Endothelial cell of umbilical vein (primary cell): Measurements from ENCODE around the gene LAMTOR2. TPM values are rescaled to one million over a fixed set of nuclear protein-coding genes. Genes with fewer than 3 reads are reported as not detected.

Source experiments
- BruUV-seq: library from RNA; stranded (reverse); fragments of 400-500 nt; replicated peaks from 2 replicates; lab custom pipeline; 2021; lab: Mats Ljungman, UMichigan
- CTCF ChIA-PET: fragments of 300-600, 350-600 bp; sonication (Branson Sonifier 250); formaldehyde crosslinking; loops from one replicate; lab custom pipeline; 2021; ENCODE audit warnings: antibody characterized with exemption, inconsistent platforms; lab: Charles Lee
- POLR2A ChIA-PET: fragments of 300-600, 350-600 bp; sonication (Branson Sonifier 250); formaldehyde crosslinking; loops from one replicate; lab custom pipeline; 2021; ENCODE audit warnings: antibody characterized with exemption, inconsistent platforms; lab: Charles Lee
- DNase-seq: peaks from one replicate; pipeline ENCODE4 v3.0.0-alpha.2; 2011; ENCODE audit warnings: low read depth, low spot score
- FAIRE-seq: peaks from 2 replicates; lab custom pipeline; 2011; peaks lifted over from hg19 to GRCh38; lab: Jason Lieb, UNC
- H2AFZ ChIP-seq: 2 replicates; pipeline ENCODE4 v1.6.0; 2012; ENCODE audit warnings: low read depth, low read length, control low read depth, inconsistent platforms
- H3K27ac ChIP-seq: 2 replicates; pipeline ENCODE4 v1.5.1; 2011; ENCODE audit warnings: low read depth, mild to moderate bottlenecking, control low read depth, low read length, moderate library complexity; ENCODE audit not compliant: insufficient read depth
- H3K27me3 ChIP-seq, 2 experiments: 2 replicates each; pipeline versions ENCODE4 v1.6.0 to v1.6.1; 2011; ENCODE audit warnings: low read length in 2 of 2, mixed read lengths in 1 of 2; ENCODE audit not compliant: control insufficient read depth in 2 of 2, insufficient read depth in 2 of 2
- H3K36me3 ChIP-seq, 2 experiments: 2 replicates in 1 of 2; 3 replicates in 1 of 2; pipeline ENCODE4 v1.5.1; 2011; ENCODE audit warnings: low read length in 2 of 2, mild to moderate bottlenecking in 1 of 2, moderate library complexity in 1 of 2; ENCODE audit not compliant: control insufficient read depth in 2 of 2, insufficient read depth in 2 of 2; ENCODE audit errors: extremely low read depth in 1 of 2
- H3K4me1 ChIP-seq: 3 replicates; pipeline ENCODE4 v1.5.1; 2011; ENCODE audit warnings: mild to moderate bottlenecking, low read length; ENCODE audit not compliant: control insufficient read depth, insufficient read depth; ENCODE audit errors: extremely low read depth
- H3K4me2 ChIP-seq: 2 replicates; pipeline ENCODE4 v1.6.1; 2011; ENCODE audit warnings: low read length, control low read depth, mixed read lengths; ENCODE audit not compliant: insufficient read depth
- H3K4me3 ChIP-seq, 3 experiments: fragments of 200-600 bp in 1 of 3; sonication (generic), shearing (Covaris generic) in 1 of 3; replicated peaks in 1 of 3; 2 replicates each; pipeline ENCODE4 v1.5.1; 2011 to 2016; ENCODE audit warnings: control low read depth in 3 of 3, low read length in 3 of 3, mild to moderate bottlenecking in 2 of 3, inconsistent platforms in 1 of 3, low read depth in 1 of 3, moderate library complexity in 1 of 3; ENCODE audit not compliant: insufficient read depth in 1 of 3
- H3K79me2 ChIP-seq: 2 replicates; pipeline ENCODE4 v1.6.0; 2012; ENCODE audit warnings: low read length, inconsistent platforms; ENCODE audit not compliant: control insufficient read depth, insufficient read depth
- H3K9ac ChIP-seq: replicated peaks from 2 replicates; pipeline ENCODE3; 2011; ENCODE audit warnings: low read length, control low read depth; ENCODE audit not compliant: insufficient read depth; ENCODE audit errors: extremely low read depth
- H3K9me1 ChIP-seq: replicated peaks from 3 replicates; pipeline ENCODE4 v1.6.0; 2011; ENCODE audit warnings: mild to moderate bottlenecking, low read length; ENCODE audit not compliant: control insufficient read depth, insufficient read depth; ENCODE audit errors: extremely low read depth
- H3K9me3 ChIP-seq: replicated peaks from 2 replicates; pipeline ENCODE4 v1.5.1; 2012; ENCODE audit warnings: low read length, inconsistent platforms; ENCODE audit not compliant: control insufficient read depth, insufficient read depth
- H4K20me1 ChIP-seq: replicated peaks from 2 replicates; pipeline ENCODE3; 2011; ENCODE audit warnings: mild to moderate bottlenecking, low read length; ENCODE audit not compliant: control insufficient read depth, insufficient read depth; ENCODE audit errors: extremely low read depth
- EZH2 ChIP-seq: IDR thresholded peaks from 2 replicates; pipeline ENCODE4 v1.6.1; 2012; ENCODE audit warnings: borderline replicate concordance, low read depth, mild to moderate bottlenecking, moderate library complexity, low read length, inconsistent platforms; ENCODE audit not compliant: severe bottlenecking
- FOS ChIP-seq: IDR thresholded peaks from 2 replicates; pipeline ENCODE4 v1.6.1; 2011; ENCODE audit warnings: mild to moderate bottlenecking, low read length, moderate library complexity, borderline replicate concordance; ENCODE audit not compliant: insufficient read depth
- GATA2 ChIP-seq: IDR thresholded peaks from 2 replicates; pipeline ENCODE4 v1.7.0; 2011; ENCODE audit warnings: low read depth, mild to moderate bottlenecking, moderate library complexity, mixed read lengths, low read length; ENCODE audit not compliant: insufficient read length, insufficient read depth
- JUN ChIP-seq: IDR thresholded peaks from 2 replicates; pipeline ENCODE4 v1.6.1; 2011; ENCODE audit warnings: borderline replicate concordance, low read depth; ENCODE audit not compliant: insufficient read length, insufficient read depth
- MYC ChIP-seq: IDR thresholded peaks from one replicate; pipeline ENCODE4 v1.6.1; 2011; ENCODE audit warnings: mild to moderate bottlenecking, low read depth, low read length
- POLR2A ChIP-seq: IDR thresholded peaks from 2 replicates; pipeline ENCODE4 v1.6.1; 2012; ENCODE audit warnings: low read depth, mild to moderate bottlenecking, control low read depth, low read length
- POLR2AphosphoS5 ChIP-seq: IDR thresholded peaks from 2 replicates; pipeline ENCODE4 v1.6.1; 2012; ENCODE audit warnings: low read depth, mild to moderate bottlenecking, control low read depth, low read length, moderate library complexity; ENCODE audit not compliant: insufficient read depth
- dilution Hi-C: fragments of 300-500 bp; cut with MboI; formaldehyde crosslinking; loops from one replicate; pipeline ENCODE4 v1.15.0; 2019; ENCODE audit warnings: low sequenced_read_pairs; ENCODE audit not compliant: extremely low pct_ligation_motif_present
- intact Hi-C: fragments of 100-400 bp; cut with micrococcal nuclease; formaldehyde crosslinking; loops from one replicate; pipeline ENCODE4 v1.10.0; 2022
- polyA plus RNA-seq, 4 experiments: library from polyadenylated mRNA; depleted of rRNA in 3 of 4; stranded (reverse) in 3 of 4; unstranded in 1 of 4; fragments of >200 nt; gene quantifications; 2 replicates each; pipeline versions ENCODE4 v1.2.1 to v1.2.3, GENCODE V29; 2011 to 2012; ENCODE audit warnings: missing spikeins in 1 of 4
- total RNA-seq: library from RNA; stranded (reverse); gene quantifications from 2 replicates; pipeline ENCODE4 v1.2.3, GENCODE V29; 2021
- TF ChIP-seq, protein P1 (sequence below): IDR thresholded peaks from 2 replicates; pipeline ENCODE4 v1.6.1; 2011; ENCODE audit not compliant: insufficient read depth, insufficient read length
- TF ChIP-seq, protein P2 (sequence below), 2 donors: IDR thresholded peaks; 1 replicate in 1 of 2; 2 replicates in 1 of 2; pipeline ENCODE4 v1.5.1; 2011; ENCODE audit warnings: low read length in 2 of 2, mild to moderate bottlenecking in 2 of 2, moderate library complexity in 2 of 2, control low read depth in 1 of 2, inconsistent platforms in 1 of 2, low read depth in 1 of 2; ENCODE audit not compliant: insufficient read depth in 1 of 2; ENCODE audit errors: extremely low read depth in 1 of 2

Gene LAMTOR2
- total and polyA plus RNA-seq, 2 donors (not counting 3 experiments of a cell fraction or from before 2014, with no cell fraction given) = 77.7 to 136 TPM

DNA sequence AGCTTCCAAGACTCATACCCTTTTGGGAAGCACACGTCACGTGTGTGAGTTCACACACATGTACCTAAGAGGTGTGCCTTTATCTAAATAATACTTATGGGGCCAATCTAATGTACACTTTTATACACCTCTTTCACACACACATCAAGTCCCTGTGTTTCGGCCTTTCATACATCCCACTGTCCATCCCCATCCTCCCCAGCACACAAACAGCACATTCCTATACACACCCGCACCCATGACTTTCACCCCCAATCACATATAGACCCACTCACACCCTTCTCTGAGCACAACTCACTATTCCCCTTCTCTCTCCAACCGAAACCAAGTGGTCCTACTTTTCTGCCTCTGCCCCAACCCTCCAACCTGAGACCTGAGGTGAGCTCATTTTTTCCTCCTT, 24.1 kb downstream of the LAMTOR2 start:
- Histone ChIP-seq H3K36me3 (peaks cover 8 to 33% of the 10 kb centered on the region in 2 experiments), H3K4me1 (peaks cover 17% of the 10 kb centered on the region), H3K9ac (no peak overlapping the region), H3K9me3 (no peaks in the 10 kb centered on the region), H3K4me2 (no peak overlapping the region), H3K9me1 (no peaks in the 10 kb centered on the region), H3K4me3 (no peak overlapping the region), H4K20me1 (no peaks in the 10 kb centered on the region), H3K79me2 (peaks cover 46% of the 10 kb centered on the region), H3K27me3 (no peaks in the 10 kb centered on the region), H2AFZ (no peak overlapping the region), H3K27ac (no peak overlapping the region)
- ChIA-PET POLR2A (no interaction called here), CTCF (interaction anchor here (1.0 to 2.5 kb wide), 2 partner anchors 12 to 18 kb away, joined by 3 to 9 read pairs; no protein-coding TSS in a partner anchor)
- dilution Hi-C loops (no loop called here), intact Hi-C loops (no loop called here)
- TF ChIP-seq POLR2AphosphoS5 = no peak
- TF ChIP-seq JUN = no peak
- TF ChIP-seq POLR2A = no peak
- TF ChIP-seq, protein P1, sequence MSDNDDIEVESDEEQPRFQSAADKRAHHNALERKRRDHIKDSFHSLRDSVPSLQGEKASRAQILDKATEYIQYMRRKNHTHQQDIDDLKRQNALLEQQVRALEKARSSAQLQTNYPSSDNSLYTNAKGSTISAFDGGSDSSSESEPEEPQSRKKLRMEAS = no peak
- TF ChIP-seq GATA2 = no peak
- TF ChIP-seq EZH2 = no peak
- no peak for TF ChIP-seq MYC
- TF ChIP-seq, protein P2, sequence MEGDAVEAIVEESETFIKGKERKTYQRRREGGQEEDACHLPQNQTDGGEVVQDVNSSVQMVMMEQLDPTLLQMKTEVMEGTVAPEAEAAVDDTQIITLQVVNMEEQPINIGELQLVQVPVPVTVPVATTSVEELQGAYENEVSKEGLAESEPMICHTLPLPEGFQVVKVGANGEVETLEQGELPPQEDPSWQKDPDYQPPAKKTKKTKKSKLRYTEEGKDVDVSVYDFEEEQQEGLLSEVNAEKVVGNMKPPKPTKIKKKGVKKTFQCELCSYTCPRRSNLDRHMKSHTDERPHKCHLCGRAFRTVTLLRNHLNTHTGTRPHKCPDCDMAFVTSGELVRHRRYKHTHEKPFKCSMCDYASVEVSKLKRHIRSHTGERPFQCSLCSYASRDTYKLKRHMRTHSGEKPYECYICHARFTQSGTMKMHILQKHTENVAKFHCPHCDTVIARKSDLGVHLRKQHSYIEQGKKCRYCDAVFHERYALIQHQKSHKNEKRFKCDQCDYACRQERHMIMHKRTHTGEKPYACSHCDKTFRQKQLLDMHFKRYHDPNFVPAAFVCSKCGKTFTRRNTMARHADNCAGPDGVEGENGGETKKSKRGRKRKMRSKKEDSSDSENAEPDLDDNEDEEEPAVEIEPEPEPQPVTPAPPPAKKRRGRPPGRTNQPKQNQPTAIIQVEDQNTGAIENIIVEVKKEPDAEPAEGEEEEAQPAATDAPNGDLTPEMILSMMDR (IDR thresholded peaks at IDR 0.05; ENCODE audit: extremely low read depth in 1 of 2, insufficient read depth in 1 of 2, low read depth in 1 of 2, low read length in 2 of 2) = no peak
- TF ChIP-seq FOS = no peak
- no TSS peak for BruUV-seq
- no peak for FAIRE-seq
- no peak for DNase-seq
